Erythroblast (primary cell): ENCODE measurements around the gene UPK1B.

Experiments
- GATA1 ChIP-seq: IDR thresholded peaks from 2 replicates; pipeline ENCODE4 v1.6.1; 2011; ENCODE audit warnings: low read depth, mild to moderate bottlenecking, control low read depth, low read length, moderate library complexity
- POLR2A ChIP-seq: IDR thresholded peaks from 2 replicates; pipeline ENCODE4 v1.6.1; 2011; ENCODE audit warnings: mild to moderate bottlenecking, low read length

DNA sequence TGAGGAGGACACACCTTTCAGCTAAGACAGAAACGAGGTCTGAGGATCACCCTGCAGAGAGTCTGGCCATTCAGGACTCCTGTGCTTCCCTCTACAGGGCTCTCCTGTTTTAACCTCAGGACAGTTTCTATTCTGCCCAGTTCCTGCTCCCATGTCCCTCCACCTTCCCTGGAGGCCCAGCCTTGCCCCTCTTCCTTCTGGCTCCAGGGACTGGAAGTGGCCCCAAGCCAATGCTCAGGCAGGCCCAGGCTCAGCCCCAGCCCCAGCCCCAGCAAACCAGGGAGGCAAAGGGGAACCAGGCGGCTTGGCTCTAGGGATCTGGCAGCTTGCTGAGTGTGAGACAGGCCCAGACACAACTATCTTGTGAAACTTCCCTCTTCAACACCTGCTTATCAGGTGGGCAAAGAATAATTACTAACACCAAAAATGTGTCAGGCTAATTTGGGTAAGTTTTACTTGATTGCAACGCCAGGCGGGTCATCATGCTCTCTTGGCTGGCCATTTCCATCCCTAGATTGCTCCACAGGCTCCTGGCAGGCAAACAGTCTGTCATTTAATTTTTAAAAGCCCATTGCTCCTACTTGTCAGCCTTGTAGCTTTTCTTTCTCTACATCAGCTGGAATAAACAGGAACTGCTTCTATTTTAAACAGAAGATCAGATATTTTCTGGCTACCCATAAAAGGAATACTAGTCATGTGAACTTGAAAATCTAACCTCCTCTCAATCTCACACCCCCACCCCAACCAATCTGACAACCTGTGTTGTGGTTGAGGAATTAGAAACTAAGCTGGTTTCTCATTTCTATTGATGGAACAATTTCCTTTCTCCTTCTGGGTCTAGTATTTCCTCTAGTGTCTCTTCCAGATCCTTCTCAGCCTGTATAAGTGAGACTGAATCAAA is 33.5 kb downstream of the UPK1B start:
- no peak for TF ChIP-seq POLR2A
- TF ChIP-seq GATA1, result no peak
